Activated T-helper 1 cell treated with anti-CD3 and anti-CD28 coated beads, Interleukin-12 subunit alpha, Interleukin-12 subunit beta, Interleukin-2, Interleukin-4 antibody, amounts not matched to agents 30 ng/mL and 10 ng/mL and 1 ng/mL, durations not matched to agents 14 hours and 24 hours and 36 hours (primary cell): Measurements from ENCODE around the gene DISP1. TPM values are rescaled to one million over a fixed set of nuclear protein-coding genes. Genes with fewer than 3 reads are reported as not detected.
A peak's percentile ranks its signal among the peaks of the same experiment; 100 is the strongest.

Source experiments
- DNase-seq: peaks from one replicate; pipeline ENCODE4 v3.0.0; 2021; ENCODE audit warnings: low spot score
- H3K27ac Mint-ChIP-seq: one replicate; pipeline ENCODE4 v1.8.0; 2021; ENCODE audit warnings: mild to moderate bottlenecking, mixed read lengths
- H3K27me3 Mint-ChIP-seq: one replicate; pipeline ENCODE4 v1.8.0; 2022; ENCODE audit warnings: mild to moderate bottlenecking, moderate library complexity, mixed read lengths; ENCODE audit not compliant: insufficient read depth
- H3K36me3 Mint-ChIP-seq: one replicate; pipeline ENCODE4 v1.8.0; 2021; ENCODE audit warnings: low read depth, mixed read lengths
- H3K4me1 Mint-ChIP-seq: one replicate; pipeline ENCODE4 v1.8.0; 2021; ENCODE audit warnings: low read depth, mixed read lengths
- H3K4me3 Mint-ChIP-seq: one replicate; pipeline ENCODE4 v1.8.0; 2021; ENCODE audit warnings: mild to moderate bottlenecking, moderate library complexity, mixed read lengths
- H3K9me3 Mint-ChIP-seq: one replicate; pipeline ENCODE4 v1.8.0; 2021; ENCODE audit warnings: mixed read lengths
- intact Hi-C: fragments of 100-400 bp; cut with micrococcal nuclease; formaldehyde crosslinking; loops from one replicate; pipeline ENCODE4 v1.15.1; 2024
- total RNA-seq: library from RNA; stranded (reverse); gene quantifications from 2 replicates; pipeline ENCODE4 v1.2.3, GENCODE V29; 2022

DISP1 gene, protein sequence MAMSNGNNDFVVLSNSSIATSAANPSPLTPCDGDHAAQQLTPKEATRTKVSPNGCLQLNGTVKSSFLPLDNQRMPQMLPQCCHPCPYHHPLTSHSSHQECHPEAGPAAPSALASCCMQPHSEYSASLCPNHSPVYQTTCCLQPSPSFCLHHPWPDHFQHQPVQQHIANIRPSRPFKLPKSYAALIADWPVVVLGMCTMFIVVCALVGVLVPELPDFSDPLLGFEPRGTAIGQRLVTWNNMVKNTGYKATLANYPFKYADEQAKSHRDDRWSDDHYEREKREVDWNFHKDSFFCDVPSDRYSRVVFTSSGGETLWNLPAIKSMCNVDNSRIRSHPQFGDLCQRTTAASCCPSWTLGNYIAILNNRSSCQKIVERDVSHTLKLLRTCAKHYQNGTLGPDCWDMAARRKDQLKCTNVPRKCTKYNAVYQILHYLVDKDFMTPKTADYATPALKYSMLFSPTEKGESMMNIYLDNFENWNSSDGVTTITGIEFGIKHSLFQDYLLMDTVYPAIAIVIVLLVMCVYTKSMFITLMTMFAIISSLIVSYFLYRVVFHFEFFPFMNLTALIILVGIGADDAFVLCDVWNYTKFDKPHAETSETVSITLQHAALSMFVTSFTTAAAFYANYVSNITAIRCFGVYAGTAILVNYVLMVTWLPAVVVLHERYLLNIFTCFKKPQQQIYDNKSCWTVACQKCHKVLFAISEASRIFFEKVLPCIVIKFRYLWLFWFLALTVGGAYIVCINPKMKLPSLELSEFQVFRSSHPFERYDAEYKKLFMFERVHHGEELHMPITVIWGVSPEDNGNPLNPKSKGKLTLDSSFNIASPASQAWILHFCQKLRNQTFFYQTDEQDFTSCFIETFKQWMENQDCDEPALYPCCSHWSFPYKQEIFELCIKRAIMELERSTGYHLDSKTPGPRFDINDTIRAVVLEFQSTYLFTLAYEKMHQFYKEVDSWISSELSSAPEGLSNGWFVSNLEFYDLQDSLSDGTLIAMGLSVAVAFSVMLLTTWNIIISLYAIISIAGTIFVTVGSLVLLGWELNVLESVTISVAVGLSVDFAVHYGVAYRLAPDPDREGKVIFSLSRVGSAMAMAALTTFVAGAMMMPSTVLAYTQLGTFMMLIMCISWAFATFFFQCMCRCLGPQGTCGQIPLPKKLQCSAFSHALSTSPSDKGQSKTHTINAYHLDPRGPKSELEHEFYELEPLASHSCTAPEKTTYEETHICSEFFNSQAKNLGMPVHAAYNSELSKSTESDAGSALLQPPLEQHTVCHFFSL (N-terminal part only)
- total RNA-seq: 1.0 and 1.2 TPM in 2 replicates

DNA sequence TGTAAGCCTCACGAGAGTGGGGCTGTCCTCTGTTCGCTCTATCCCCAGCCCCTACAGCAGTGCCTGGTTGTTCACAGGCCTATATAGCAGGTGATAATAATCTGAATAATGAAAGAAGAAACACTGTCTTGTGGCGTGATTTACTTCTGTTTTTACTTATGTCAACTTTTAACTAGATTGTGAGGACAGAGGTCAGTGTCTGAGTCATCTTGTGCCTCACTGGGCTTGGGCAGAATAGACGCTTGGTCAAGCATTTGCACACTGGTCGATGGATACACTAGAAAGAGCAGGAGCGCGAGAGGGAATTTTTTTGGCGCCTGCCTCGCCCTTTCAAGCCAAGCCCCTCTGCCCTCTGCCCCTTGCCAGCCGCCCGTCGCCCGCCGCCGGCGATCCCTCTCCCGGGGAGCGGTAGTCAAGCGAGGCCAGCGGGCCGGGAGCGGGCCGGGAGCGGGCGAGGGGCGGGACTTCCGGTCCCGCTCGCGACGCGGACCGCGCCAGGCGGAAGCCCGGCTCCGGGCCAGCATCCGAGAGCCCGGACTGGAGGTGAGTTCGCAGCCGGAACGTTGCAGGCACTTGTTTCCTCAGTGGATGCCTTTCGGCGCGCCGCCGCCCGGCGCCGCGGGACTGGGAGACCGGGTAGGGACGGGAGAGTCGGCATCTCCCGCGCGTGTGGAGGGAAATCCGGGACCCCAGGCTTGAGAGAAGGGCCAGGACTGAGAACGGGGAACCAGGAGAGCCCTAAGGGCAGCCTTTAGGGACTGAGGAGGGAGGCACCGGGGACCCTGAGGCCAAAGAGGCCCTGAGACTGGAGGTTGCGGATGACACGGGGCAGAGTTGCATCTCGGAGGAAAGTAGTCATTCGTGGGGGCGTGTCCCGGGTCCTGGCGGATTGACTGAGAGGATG lies at the start of gene DISP1:
Gene DISP1, plus strand, starts transcription at position 504 of the 904 bp plus-strand sequence. CDS start 127,785 bp downstream, outside the sequence.
- DNase-seq: peak; percentile 68
- Mint-ChIP-seq H3K36me3 (peaks cover 7% of the 10 kb centered on the region), H3K27ac (peak within 1 kb of the TSS; percentile 93), H3K4me3 (peak within 1 kb of the TSS; percentile 90), H3K9me3 (peaks cover 4% of the 10 kb centered on the region), H3K4me1 (peaks cover 33% of the 10 kb centered on the region), H3K27me3 (peaks cover 12% of the 10 kb centered on the region)
- intact Hi-C loops: loop anchor here (1.0 to 10.0 kb wide), 10 partner anchors 66 to 1102 kb away; partner anchors contain the start of genes AIDA, BROX, TLR5 and TP53BP2

DNA sequence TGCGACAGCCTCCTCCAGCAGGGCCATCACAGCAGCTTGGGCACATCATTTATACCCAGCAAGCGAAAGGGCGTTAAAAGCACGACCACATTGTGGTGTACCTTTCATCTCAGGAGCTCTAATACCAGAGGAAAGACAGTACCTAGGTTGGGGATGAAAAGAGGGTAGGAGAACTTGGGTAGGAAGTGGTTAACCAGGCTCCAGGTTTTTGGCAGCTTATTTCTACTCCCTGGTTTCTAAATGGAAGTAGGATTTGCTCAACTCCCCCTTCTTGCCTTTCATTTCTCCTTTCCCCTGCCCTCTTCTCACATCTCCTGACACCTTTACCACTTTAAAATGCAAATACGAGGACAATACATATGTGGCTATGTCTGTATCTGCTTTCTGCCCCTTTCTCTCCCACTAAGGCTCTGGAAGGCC lies 47.7 kb upstream of the DISP1 start:
- intact Hi-C loops: no loop called here

DNA sequence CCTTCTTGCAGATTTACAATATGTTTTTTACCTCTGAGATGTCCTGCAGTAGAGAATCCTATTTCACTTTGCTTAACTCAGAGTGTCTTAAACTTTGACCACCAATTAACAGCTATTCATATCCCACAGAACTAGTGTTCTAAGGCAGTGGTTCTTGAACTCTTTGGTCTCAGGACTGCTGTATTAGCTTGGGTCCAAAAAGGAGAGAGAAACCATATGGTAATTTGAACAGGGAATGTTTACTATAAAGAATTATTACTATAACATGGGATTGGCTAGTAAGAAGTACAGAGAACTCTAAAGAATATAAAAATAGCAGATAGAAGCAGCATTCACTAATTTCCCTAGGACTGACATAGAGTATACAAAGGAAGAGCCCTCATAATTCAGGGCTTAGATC lies 46.2 kb upstream of the DISP1 start:
- Mint-ChIP-seq H3K4me3 (no peak overlapping the region), H3K36me3 (peaks cover 2% of the 10 kb centered on the region), H3K27me3 (peaks cover 13% of the 10 kb centered on the region), H3K9me3 (peaks cover 44% of the 10 kb centered on the region), H3K27ac (no peak overlapping the region), H3K4me1 (peaks cover 10% of the 10 kb centered on the region)
- DNase-seq: no peak
- intact Hi-C loops: no loop called here

More for the DNA sequence above, 47.7 kb upstream of the DISP1 start:
- no peak for DNase-seq
- Mint-ChIP-seq H3K9me3 (peaks cover 46% of the 10 kb centered on the region), H3K27ac (no peak overlapping the region), H3K4me3 (no peak overlapping the region), H3K4me1 (no peaks in the 10 kb centered on the region), H3K36me3 (peaks cover 2% of the 10 kb centered on the region), H3K27me3 (peaks cover 13% of the 10 kb centered on the region)

DNA sequence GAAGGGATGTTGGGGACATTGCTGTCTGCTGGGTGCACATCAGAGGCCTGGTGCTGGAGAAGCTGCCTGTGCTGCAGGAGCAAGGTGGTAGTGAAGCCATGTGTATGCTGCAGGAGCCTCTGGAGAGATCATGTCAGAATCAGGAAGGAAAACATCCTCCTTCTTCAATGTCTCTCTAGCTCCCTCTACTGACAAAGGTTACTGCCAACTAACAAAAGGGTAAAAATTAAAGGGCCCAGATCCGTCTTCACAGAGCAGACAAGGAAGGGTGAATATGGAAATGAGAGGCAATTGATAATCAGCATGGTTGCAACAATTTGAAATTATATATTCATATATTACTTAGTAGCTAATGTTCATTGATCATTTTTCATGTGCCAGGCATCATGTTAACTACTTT lies 45.7 kb upstream of the DISP1 start:
- H3K9me3 Mint-ChIP-seq: peaks cover 42% of the 10 kb centered on the region
- no peak overlapping the region for H3K27ac Mint-ChIP-seq
- H3K36me3 Mint-ChIP-seq: peaks cover 2% of the 10 kb centered on the region
- no peak overlapping the region for H3K4me3 Mint-ChIP-seq
- no peak for DNase-seq
- H3K4me1 Mint-ChIP-seq: peaks cover 10% of the 10 kb centered on the region
- intact Hi-C loops: no loop called here
- H3K27me3 Mint-ChIP-seq: peaks cover 9% of the 10 kb centered on the region

DNA sequence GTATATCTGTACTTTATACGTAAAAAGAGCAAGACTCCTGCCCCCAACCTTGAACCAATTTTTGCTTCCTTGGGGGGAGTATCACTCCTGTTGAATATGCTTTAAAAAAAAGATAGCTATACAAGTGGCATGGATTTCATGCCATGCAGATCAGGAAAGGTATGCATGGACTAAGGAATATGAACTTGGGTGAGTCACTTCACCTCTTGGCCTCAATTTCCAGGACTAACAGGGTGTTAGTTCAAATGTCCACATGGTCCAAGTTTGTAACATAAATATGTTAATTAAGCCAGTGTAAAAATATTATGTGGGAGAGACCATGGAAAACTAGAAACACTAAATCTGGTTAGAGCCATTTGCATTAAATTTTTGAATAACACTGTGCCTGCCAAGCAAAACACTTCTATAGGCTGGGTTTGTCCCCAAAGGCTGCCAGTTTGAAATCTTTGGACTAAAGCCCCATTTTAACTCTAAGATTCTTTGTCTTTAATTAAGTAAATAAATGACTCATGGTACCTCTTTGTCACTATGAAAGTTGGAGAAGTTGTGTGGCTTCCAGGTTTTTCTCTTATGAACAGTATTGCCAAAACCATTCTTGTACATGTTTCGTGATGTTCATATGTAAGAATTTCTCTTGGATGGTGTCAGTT lies 44.7 kb upstream of the DISP1 start:
- Mint-ChIP-seq H3K4me1 (peaks cover 10% of the 10 kb centered on the region), H3K27ac (no peak overlapping the region), H3K9me3 (peaks cover 39% of the 10 kb centered on the region), H3K4me3 (no peak overlapping the region), H3K36me3 (peaks cover 2% of the 10 kb centered on the region), H3K27me3 (peaks cover 9% of the 10 kb centered on the region)
- intact Hi-C loops: no loop called here
- no peak for DNase-seq

DNA sequence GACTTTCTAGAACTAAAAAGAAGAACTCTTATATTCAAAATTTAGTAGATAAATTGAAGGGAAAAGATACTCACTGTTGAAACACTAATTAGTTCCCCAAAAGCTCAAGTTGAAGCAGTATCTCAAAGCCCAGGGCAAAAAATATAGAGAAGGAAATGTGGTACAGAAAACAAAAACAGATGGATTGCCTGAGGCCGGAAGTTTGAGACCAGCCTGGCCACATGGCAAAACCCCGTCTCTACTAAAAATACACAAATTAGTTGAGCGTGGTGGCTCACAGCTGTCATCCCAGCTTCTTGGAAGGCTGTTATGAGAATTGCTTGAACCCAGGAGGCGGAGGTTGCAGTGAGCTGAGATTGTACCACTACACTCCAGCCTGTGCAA lies 41.9 kb upstream of the DISP1 start:
- intact Hi-C loops: no loop called here
- Mint-ChIP-seq H3K4me3 (no peak overlapping the region), H3K36me3 (peaks cover 2% of the 10 kb centered on the region), H3K27me3 (peaks cover 9% of the 10 kb centered on the region), H3K4me1 (peaks cover 10% of the 10 kb centered on the region), H3K9me3 (peaks cover 25% of the 10 kb centered on the region), H3K27ac (no peak overlapping the region)
- no peak for DNase-seq

DNA sequence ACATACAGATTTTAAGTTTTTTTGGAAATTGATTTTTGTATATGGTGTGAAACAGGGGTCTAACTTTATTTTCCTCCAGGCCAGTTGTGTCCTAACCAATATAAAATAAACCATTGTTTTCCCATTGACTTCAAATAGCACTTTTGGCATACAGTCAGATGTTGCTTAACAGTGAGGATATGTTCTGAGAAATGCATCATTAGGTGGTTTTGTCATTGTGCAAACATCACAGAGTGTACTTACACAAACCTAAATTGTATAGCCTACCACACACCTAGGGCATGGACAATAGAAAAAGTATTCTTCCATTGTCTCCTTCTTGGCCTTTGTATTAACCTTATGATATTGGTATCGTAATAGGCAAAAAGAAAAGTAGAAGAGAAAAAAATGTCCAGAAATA lies 37.4 kb upstream of the DISP1 start:
- peaks cover 14% of the 10 kb centered on the region for H3K27me3 Mint-ChIP-seq
- no peak for DNase-seq
- H3K36me3 Mint-ChIP-seq: no peaks in the 10 kb centered on the region
- intact Hi-C loops: no loop called here
- H3K4me3 Mint-ChIP-seq: no peak overlapping the region
- no peak overlapping the region for H3K27ac Mint-ChIP-seq
- H3K4me1 Mint-ChIP-seq: peaks cover 10% of the 10 kb centered on the region
- no peaks in the 10 kb centered on the region for H3K9me3 Mint-ChIP-seq

DNA sequence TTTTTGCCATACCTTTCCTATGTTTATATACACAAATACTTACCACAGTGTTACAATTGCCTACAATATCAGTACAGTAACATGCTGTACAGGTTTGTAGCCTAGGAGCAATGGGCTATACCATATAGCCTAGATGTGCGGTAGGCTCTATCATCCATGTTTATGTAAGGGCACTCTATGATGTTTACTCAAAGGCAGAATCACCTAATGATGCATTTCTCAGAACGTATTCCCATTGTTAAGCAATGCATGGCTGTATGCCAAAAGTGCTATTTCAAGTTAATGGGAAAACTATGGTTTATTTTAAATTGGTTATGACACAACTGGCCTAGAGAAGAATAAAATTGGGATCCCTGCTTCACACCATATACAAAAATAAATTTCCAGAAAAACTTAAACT lies 36.9 kb upstream of the DISP1 start:
- no peak overlapping the region for H3K4me3 Mint-ChIP-seq
- H3K27me3 Mint-ChIP-seq: peaks cover 14% of the 10 kb centered on the region
- DNase-seq: no peak
- intact Hi-C loops: no loop called here
- H3K4me1 Mint-ChIP-seq: peaks cover 6% of the 10 kb centered on the region
- no peaks in the 10 kb centered on the region for H3K36me3 Mint-ChIP-seq
- no peaks in the 10 kb centered on the region for H3K9me3 Mint-ChIP-seq
- no peak overlapping the region for H3K27ac Mint-ChIP-seq

DNA sequence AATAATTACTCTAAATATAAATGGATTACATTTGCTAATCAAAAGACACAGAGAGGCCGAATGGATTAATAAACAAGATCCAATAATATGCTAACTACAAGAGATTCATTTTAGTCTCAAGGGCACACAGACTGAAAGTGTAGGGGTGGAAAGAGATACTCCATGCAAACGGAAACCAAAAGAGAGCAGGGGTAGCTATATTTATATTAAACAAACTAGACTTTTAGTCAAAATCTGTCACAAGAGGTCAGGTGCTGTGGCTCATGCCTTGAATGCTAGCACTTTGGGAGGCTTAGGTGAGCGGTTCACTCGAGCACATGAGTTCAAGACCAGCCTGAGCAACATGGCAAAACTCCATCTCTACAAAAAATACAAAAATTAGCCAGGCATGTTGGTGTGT lies 33.6 kb upstream of the DISP1 start:
- H3K27ac Mint-ChIP-seq: no peak overlapping the region
- no peaks in the 10 kb centered on the region for H3K9me3 Mint-ChIP-seq
- no peak for DNase-seq
- intact Hi-C loops: no loop called here
- no peaks in the 10 kb centered on the region for H3K4me1 Mint-ChIP-seq
- no peaks in the 10 kb centered on the region for H3K36me3 Mint-ChIP-seq
- H3K4me3 Mint-ChIP-seq: no peak overlapping the region
- H3K27me3 Mint-ChIP-seq: peaks cover 21% of the 10 kb centered on the region

DNA sequence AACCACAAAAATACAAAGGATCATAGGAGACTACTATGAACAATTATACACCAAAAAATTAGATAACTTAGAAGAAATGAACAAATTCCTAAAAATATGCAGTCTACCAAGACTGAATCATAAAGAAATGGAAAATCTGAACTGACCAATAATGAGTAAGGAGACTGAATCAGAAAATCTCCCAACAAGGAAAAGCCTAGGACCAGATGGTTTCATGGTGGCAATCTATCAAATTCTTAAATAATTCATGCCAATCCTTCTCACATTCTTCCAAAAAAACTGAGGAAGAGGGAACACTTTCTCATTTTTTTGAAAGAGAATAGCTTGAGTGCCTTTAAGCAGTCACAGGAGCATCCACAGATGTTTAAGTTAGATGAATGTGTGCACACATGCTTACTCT lies 31.8 kb upstream of the DISP1 start:
- H3K9me3 Mint-ChIP-seq: no peaks in the 10 kb centered on the region
- H3K27me3 Mint-ChIP-seq: peaks cover 18% of the 10 kb centered on the region
- H3K4me3 Mint-ChIP-seq: no peak overlapping the region
- H3K4me1 Mint-ChIP-seq: no peaks in the 10 kb centered on the region
- no peak overlapping the region for H3K27ac Mint-ChIP-seq
- intact Hi-C loops: no loop called here
- H3K36me3 Mint-ChIP-seq: no peaks in the 10 kb centered on the region
- no peak for DNase-seq

DNA sequence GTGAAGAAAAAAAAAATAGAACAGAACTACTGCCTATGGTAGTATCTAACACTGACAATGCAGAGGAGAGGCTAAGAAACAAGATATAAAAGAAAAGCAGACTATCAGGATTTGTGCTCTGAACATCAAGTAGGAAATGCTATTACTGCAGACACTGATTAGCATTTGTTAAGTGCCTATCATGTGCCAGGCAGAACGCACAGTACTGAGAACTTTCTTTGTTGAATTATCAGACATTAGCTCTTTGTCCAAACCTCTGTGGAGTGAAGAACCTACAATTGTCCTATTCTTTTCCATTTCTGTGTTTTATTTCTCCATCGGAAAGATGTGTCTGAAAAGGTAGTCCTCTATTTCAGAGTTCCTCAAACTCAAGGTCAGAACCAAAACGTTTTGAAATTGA lies 30.5 kb upstream of the DISP1 start:
- no peaks in the 10 kb centered on the region for H3K4me1 Mint-ChIP-seq

More for the DNA sequence above, 30.5 kb upstream of the DISP1 start:
- H3K27ac Mint-ChIP-seq: no peak overlapping the region
- H3K27me3 Mint-ChIP-seq: peaks cover 18% of the 10 kb centered on the region
- no peak overlapping the region for H3K4me3 Mint-ChIP-seq
- peaks cover under 1% of the 10 kb centered on the region for H3K9me3 Mint-ChIP-seq
- intact Hi-C loops: no loop called here
- no peak for DNase-seq
- no peaks in the 10 kb centered on the region for H3K36me3 Mint-ChIP-seq
